HG02610 (cell line): ENCODE data around the gene NTM.
"Not testable (repeated sequence)": the region's sequence is repeated elsewhere in the genome, so short reads cannot be mapped to it uniquely, and the experiment has no call there.

Source experiments
- ATAC-seq: cut with Tn5 transposase; IDR thresholded peaks from one replicate; pipeline ENCODE4 v1.9.1; 2021; ENCODE audit warnings: mild to moderate bottlenecking, moderate library complexity; ENCODE audit not compliant: unreplicated experiment

Gene NTM

DNA sequence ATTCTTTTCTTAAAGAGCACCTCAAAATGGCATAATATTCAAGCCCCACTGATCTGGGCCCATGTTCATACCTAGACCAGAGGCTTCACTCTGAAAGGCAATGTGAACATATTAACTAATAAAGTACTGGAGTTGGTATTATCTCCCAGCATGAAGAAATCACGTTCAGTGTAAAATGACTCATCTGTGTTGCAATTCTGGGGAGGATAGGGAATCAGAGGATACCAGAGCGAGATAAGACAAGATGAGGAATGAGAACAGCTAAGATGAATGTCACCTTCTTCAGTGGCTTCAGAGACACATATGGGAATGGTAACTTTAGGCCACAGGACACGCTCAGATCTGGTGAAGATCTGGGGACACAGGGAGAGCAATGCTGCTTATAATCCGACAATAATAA, 121.1 kb downstream of the NTM start:
- no peak for ATAC-seq

DNA sequence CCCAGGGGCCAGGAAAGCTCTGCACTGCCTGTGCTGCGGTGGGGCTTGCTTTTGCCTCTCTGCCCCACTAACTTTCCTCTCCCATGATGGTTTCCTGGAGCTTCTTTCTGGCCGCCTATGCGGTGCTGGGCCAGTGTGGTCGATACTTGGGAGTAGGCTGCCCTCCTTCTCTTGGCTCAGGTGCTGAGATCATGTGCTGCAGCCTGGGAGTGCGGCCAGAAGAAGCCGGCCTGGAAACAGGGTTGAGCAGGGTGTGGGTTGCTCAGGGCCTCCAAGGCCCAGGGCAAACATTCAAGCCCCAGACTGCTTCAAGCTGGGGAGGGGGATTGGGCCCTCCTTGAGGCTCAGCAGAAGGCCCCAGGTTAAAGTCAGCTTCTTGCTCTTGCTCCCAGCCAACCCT, 125.0 kb downstream of the NTM start:
- ATAC-seq, result no peak

GRCh38 chr11:131497686-131498085, 127.3 kb downstream of the NTM start:
- not testable (repeated sequence) for ATAC-seq

DNA sequence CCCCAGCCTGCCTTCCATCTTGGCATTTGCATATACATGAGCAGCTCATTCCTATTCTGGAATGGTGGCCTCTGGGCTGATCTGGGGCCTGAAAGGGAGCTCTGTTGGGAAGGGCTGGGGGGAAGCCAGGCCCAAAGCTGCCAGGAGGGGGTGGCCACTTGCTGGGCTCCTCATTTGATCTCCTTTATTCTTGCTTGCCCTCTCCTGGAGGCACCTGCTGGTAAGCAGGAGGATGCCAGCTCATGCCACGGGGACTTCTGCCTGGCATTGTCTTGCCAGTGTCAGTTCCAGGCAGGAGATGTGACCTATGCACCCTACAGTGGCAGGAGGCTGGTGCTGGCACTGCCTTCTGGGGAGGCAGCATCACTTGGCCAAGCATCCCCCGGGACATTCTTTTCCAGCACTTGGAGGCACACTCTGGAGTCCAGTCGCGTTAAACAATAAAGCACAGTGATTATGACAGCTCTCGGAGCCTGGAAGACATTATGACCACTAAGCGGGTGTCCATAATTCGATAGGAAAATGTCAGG, 128.3 kb downstream of the NTM start:
- no peak for ATAC-seq

GRCh38 chr11:131499199-131499598, 128.8 kb downstream of the NTM start:
- no peak for ATAC-seq

DNA sequence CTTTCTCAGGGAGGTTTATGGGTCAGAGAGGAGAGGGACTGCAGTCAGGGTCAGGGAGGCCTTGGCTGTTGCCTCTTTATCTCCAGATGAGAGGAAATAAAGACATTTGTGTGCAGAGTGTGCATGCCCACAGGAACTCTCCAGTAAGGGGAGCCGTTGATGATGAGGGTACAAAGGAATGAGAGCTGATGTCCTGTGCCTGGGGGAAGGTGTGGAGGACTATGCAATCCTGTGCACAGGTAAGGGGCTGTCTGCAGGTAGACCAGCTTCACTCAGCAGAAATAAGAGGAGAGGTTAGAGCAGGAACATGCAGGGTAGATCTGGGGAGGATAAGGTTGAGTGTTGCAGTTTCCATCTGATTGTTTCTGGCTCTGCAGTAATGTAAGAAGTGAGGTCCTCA, 132.6 kb downstream of the NTM start:
- ATAC-seq, result no peak

DNA sequence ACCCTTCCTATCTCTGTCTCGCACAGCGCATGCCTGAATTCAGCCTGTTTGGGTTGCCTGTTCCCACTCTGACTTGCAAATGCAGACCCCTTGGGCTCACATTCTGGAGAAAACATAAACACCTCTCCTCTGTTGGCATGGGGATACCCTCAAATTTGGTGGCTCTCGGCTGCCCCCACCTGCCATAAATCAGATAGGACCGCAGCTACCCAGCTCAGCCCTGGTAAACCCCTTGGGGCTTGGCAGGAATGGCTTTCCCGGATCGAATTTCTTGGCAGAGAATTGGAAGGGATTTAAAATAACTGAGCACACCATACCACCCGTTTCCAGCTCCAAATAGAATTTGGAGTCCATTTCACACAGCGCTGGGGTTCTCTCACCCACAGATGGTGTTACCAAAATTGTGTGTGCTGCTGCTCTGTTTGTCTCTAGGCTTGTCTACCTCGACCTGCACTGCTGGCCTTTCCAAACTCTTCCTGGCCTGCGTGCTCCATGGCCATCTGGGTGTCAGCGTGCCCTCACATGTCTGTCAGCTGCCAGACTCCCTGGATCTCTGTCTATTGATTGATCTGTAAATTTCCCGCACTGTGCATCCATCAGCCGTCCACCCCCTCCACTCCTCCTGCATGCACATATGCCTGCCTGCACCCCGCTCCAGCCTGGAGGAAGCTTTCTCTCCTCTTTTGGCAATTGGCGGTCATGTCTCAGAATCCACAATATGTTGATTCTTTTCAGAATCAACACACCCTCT, 134.0 kb downstream of the NTM start:
- no peak for ATAC-seq

- no peak for ATAC-seq
Observed at GRCh38 chr11:131506348-131506747, 135.9 kb downstream of the NTM start.

GRCh38 chr11:131510662-131511061, 140.2 kb downstream of the NTM start:
- no peak for ATAC-seq

GRCh38 chr11:131511794-131512193, 141.4 kb downstream of the NTM start:
- ATAC-seq, result no peak

DNA sequence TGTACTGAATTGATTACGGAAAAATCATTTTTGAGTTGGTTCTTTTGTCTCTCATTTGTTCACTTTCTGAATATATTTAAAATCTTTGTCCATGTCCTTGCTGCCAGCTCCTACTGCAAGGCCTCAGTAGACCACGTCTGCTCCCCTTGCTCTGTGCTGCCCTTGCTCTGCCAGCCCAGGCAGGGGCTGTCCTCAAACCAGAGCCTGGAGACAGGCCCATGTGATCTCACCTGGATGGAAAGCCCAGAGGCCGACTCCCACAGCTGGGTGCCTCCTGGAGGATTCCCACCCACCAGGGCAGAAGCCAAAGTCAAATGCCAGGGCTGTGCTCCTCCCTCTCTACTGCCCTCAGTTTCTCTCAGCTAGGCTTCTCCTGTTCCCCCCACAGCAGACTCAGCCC, 141.8 kb downstream of the NTM start:
- ATAC-seq, result no peak

- ATAC-seq, result no peak
Observed at GRCh38 chr11:131514062-131514461, 143.6 kb downstream of the NTM start.

GRCh38 chr11:131518305-131518838, 148.0 kb downstream of the NTM start:
- ATAC-seq, result no peak

DNA sequence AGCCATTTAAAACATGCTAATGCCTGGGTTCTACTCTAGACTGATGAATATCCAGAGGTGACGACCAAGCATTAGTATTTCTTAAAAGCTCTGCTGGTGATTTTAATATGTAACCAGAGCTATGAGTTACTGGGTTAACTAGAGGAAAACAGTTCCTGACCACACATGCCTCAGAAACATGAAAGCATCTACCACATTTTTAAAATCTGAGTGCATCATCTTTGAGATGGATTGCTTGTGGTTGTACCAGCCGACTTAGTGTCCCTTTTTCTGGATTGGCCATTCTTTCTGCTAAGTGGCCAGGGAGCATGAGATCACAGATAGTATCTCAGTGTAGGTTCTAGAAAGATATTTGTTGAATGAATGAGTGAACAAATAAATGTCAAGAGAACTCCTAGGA, 152.4 kb downstream of the NTM start:
- no peak for ATAC-seq

DNA sequence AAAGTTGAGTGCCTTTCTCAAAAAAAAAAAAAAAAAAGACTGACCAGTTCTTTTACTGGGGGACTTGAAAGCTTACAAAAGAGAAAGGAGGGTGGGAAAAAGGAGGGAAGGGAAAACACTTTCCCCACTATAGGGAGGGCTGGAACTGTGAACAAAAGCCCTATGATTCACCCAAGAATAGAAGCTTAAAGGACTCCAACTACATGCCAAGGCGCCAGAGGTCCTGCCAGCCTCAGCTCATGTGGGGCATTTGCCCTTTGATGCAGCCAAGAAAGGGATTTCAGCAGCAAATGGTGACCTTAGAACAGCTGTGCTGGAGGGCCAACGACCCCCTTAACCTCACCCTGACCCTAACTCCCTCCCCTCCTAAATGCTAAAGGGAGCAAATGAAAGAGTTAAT, 160.0 kb downstream of the NTM start:
- no peak for ATAC-seq

DNA sequence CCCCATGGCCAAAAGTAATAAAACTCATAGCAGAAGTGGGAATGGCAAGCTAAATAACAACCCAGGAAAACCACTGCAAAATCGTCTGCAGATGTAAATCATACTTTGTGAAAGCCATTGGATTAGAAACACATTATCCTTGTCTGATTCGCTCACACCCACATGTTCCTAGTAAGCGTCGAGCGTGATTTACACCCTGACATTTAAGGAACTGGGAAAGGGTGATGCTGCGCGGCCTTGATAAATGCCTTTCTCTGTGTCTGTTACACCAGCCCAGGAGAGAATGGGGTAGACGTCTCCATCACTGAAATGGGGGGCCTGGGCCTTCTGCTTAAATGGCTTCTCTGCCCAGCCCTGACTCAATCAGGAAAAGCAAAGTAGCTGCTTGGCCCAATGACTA, 162.7 kb downstream of the NTM start:
- no peak for ATAC-seq

DNA sequence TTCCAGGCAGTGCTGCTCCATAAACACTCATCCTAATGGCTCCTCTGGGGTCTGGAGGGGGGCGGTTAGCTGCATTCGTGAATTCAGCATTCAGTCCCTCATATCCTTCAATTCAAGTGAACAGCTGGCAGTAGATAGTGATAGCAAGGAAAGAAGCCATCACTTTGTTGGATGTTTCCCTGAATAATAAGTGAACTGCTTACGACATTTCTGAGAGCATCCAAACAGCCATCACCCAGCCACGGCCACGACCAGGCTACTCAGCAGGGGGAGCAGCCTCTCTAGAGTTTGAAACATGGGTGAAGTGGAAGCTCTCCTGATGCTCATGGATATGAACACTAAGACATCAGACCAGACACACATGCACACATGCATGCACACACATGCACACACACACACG, 163.6 kb downstream of the NTM start:
- ATAC-seq, result no peak

DNA sequence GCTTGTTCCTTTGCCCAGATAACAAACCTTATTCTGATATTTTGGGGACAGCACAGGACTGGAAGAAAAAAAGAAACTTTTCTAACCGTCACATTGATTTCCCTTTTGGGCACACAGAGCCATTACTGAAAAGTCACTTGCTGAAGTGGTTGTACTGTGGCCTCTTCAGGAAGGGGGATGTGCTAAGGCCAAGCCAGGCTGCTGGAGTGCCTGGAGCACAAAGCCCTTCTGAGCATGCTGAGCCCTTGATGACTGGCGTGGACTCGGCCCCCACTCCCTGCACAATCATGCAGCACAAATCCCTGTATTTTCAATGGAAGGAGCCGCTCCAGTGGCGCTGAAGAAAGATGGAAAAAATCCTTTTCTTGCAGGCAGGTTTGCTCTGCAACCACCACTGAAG, 164.2 kb downstream of the NTM start:
- ATAC-seq, result no peak

- ATAC-seq, result no peak
Observed at GRCh38 chr11:131536159-131536558, 165.7 kb downstream of the NTM start.

DNA sequence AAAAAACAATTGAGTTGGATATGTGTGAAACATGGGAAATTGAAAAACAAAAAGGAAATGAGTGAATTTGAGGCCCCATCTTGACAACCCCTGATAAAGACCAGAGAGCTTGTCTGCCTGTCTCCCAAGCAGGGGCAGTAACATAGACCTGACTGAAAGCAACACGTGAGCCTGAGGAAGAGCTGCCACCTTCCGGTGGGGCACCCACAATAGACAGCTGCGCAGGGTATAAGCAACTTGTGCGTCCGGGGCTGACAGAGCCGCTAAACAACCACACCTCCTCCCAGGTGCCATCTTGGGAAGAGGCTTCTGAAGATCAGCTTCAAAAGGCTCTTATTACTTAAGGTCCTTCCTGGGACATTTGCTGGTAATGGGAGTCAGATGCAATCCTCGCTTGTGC, 166.8 kb downstream of the NTM start:
- ATAC-seq, result no peak

GRCh38 chr11:131537748-131538147, 167.3 kb downstream of the NTM start:
- ATAC-seq, result no peak

- no peak for ATAC-seq
Observed at GRCh38 chr11:131538322-131538721, 167.9 kb downstream of the NTM start.

- ATAC-seq, result no peak
Observed at GRCh38 chr11:131540676-131541075, 170.3 kb downstream of the NTM start.
